Endothelial cell of umbilical vein (primary cell): ENCODE results near the gene YPEL1. TPM values are rescaled to one million over a fixed set of nuclear protein-coding genes. Genes with fewer than 3 reads are reported as not detected.

Experiments
- BruUV-seq: library from RNA; stranded (reverse); fragments of 400-500 nt; replicated peaks from 2 replicates; lab custom pipeline; 2021; lab: Mats Ljungman, UMichigan
- CTCF ChIA-PET: fragments of 300-600, 350-600 bp; sonication (Branson Sonifier 250); formaldehyde crosslinking; loops from one replicate; lab custom pipeline; 2021; ENCODE audit warnings: antibody characterized with exemption, inconsistent platforms; lab: Charles Lee
- POLR2A ChIA-PET: fragments of 300-600, 350-600 bp; sonication (Branson Sonifier 250); formaldehyde crosslinking; loops from one replicate; lab custom pipeline; 2021; ENCODE audit warnings: antibody characterized with exemption, inconsistent platforms; lab: Charles Lee
- DNase-seq: peaks from one replicate; pipeline ENCODE4 v3.0.0-alpha.2; 2011; ENCODE audit warnings: low read depth, low spot score
- FAIRE-seq: peaks from 2 replicates; lab custom pipeline; 2011; peaks lifted over from hg19 to GRCh38; lab: Jason Lieb, UNC
- H2AFZ ChIP-seq: 2 replicates; pipeline ENCODE4 v1.6.0; 2012; ENCODE audit warnings: low read depth, low read length, control low read depth, inconsistent platforms
- H3K27ac ChIP-seq: 2 replicates; pipeline ENCODE4 v1.5.1; 2011; ENCODE audit warnings: low read depth, mild to moderate bottlenecking, control low read depth, low read length, moderate library complexity; ENCODE audit not compliant: insufficient read depth
- H3K27me3 ChIP-seq, 2 experiments: 2 replicates each; pipeline versions ENCODE4 v1.6.0 to v1.6.1; 2011; ENCODE audit warnings: low read length in 2 of 2, mixed read lengths in 1 of 2; ENCODE audit not compliant: control insufficient read depth in 2 of 2, insufficient read depth in 2 of 2
- H3K36me3 ChIP-seq, 2 experiments: 2 replicates in 1 of 2; 3 replicates in 1 of 2; pipeline ENCODE4 v1.5.1; 2011; ENCODE audit warnings: low read length in 2 of 2, mild to moderate bottlenecking in 1 of 2, moderate library complexity in 1 of 2; ENCODE audit not compliant: control insufficient read depth in 2 of 2, insufficient read depth in 2 of 2; ENCODE audit errors: extremely low read depth in 1 of 2
- H3K4me1 ChIP-seq: 3 replicates; pipeline ENCODE4 v1.5.1; 2011; ENCODE audit warnings: mild to moderate bottlenecking, low read length; ENCODE audit not compliant: control insufficient read depth, insufficient read depth; ENCODE audit errors: extremely low read depth
- H3K4me2 ChIP-seq: 2 replicates; pipeline ENCODE4 v1.6.1; 2011; ENCODE audit warnings: low read length, control low read depth, mixed read lengths; ENCODE audit not compliant: insufficient read depth
- H3K4me3 ChIP-seq, 3 experiments: fragments of 200-600 bp in 1 of 3; sonication (generic), shearing (Covaris generic) in 1 of 3; replicated peaks in 1 of 3; 2 replicates each; pipeline ENCODE4 v1.5.1; 2011 to 2016; ENCODE audit warnings: control low read depth in 3 of 3, low read length in 3 of 3, mild to moderate bottlenecking in 2 of 3, inconsistent platforms in 1 of 3, low read depth in 1 of 3, moderate library complexity in 1 of 3; ENCODE audit not compliant: insufficient read depth in 1 of 3
- H3K79me2 ChIP-seq: 2 replicates; pipeline ENCODE4 v1.6.0; 2012; ENCODE audit warnings: low read length, inconsistent platforms; ENCODE audit not compliant: control insufficient read depth, insufficient read depth
- H3K9ac ChIP-seq: replicated peaks from 2 replicates; pipeline ENCODE3; 2011; ENCODE audit warnings: low read length, control low read depth; ENCODE audit not compliant: insufficient read depth; ENCODE audit errors: extremely low read depth
- H3K9me1 ChIP-seq: replicated peaks from 3 replicates; pipeline ENCODE4 v1.6.0; 2011; ENCODE audit warnings: mild to moderate bottlenecking, low read length; ENCODE audit not compliant: control insufficient read depth, insufficient read depth; ENCODE audit errors: extremely low read depth
- H3K9me3 ChIP-seq: replicated peaks from 2 replicates; pipeline ENCODE4 v1.5.1; 2012; ENCODE audit warnings: low read length, inconsistent platforms; ENCODE audit not compliant: control insufficient read depth, insufficient read depth
- H4K20me1 ChIP-seq: replicated peaks from 2 replicates; pipeline ENCODE3; 2011; ENCODE audit warnings: mild to moderate bottlenecking, low read length; ENCODE audit not compliant: control insufficient read depth, insufficient read depth; ENCODE audit errors: extremely low read depth
- CTCF ChIP-seq, 2 donors: IDR thresholded peaks; 1 replicate in 1 of 2; 2 replicates in 1 of 2; pipeline ENCODE4 v1.5.1; 2011; ENCODE audit warnings: low read length in 2 of 2, mild to moderate bottlenecking in 2 of 2, moderate library complexity in 2 of 2, control low read depth in 1 of 2, inconsistent platforms in 1 of 2, low read depth in 1 of 2; ENCODE audit not compliant: insufficient read depth in 1 of 2; ENCODE audit errors: extremely low read depth in 1 of 2
- EZH2 ChIP-seq: IDR thresholded peaks from 2 replicates; pipeline ENCODE4 v1.6.1; 2012; ENCODE audit warnings: borderline replicate concordance, low read depth, mild to moderate bottlenecking, moderate library complexity, low read length, inconsistent platforms; ENCODE audit not compliant: severe bottlenecking
- FOS ChIP-seq: IDR thresholded peaks from 2 replicates; pipeline ENCODE4 v1.6.1; 2011; ENCODE audit warnings: mild to moderate bottlenecking, low read length, moderate library complexity, borderline replicate concordance; ENCODE audit not compliant: insufficient read depth
- GATA2 ChIP-seq: IDR thresholded peaks from 2 replicates; pipeline ENCODE4 v1.7.0; 2011; ENCODE audit warnings: low read depth, mild to moderate bottlenecking, moderate library complexity, mixed read lengths, low read length; ENCODE audit not compliant: insufficient read length, insufficient read depth
- JUN ChIP-seq: IDR thresholded peaks from 2 replicates; pipeline ENCODE4 v1.6.1; 2011; ENCODE audit warnings: borderline replicate concordance, low read depth; ENCODE audit not compliant: insufficient read length, insufficient read depth
- MAX ChIP-seq: IDR thresholded peaks from 2 replicates; pipeline ENCODE4 v1.6.1; 2011; ENCODE audit not compliant: insufficient read depth, insufficient read length
- MYC ChIP-seq: IDR thresholded peaks from one replicate; pipeline ENCODE4 v1.6.1; 2011; ENCODE audit warnings: mild to moderate bottlenecking, low read depth, low read length
- POLR2A ChIP-seq: IDR thresholded peaks from 2 replicates; pipeline ENCODE4 v1.6.1; 2012; ENCODE audit warnings: low read depth, mild to moderate bottlenecking, control low read depth, low read length
- POLR2AphosphoS5 ChIP-seq: IDR thresholded peaks from 2 replicates; pipeline ENCODE4 v1.6.1; 2012; ENCODE audit warnings: low read depth, mild to moderate bottlenecking, control low read depth, low read length, moderate library complexity; ENCODE audit not compliant: insufficient read depth
- dilution Hi-C: fragments of 300-500 bp; cut with MboI; formaldehyde crosslinking; loops from one replicate; pipeline ENCODE4 v1.15.0; 2019; ENCODE audit warnings: low sequenced_read_pairs; ENCODE audit not compliant: extremely low pct_ligation_motif_present
- intact Hi-C: fragments of 100-400 bp; cut with micrococcal nuclease; formaldehyde crosslinking; loops from one replicate; pipeline ENCODE4 v1.10.0; 2022
- polyA plus RNA-seq, 4 experiments: library from polyadenylated mRNA; depleted of rRNA in 3 of 4; stranded (reverse) in 3 of 4; unstranded in 1 of 4; fragments of >200 nt; gene quantifications; 2 replicates each; pipeline versions ENCODE4 v1.2.1 to v1.2.3, GENCODE V29; 2011 to 2012; ENCODE audit warnings: missing spikeins in 1 of 4
- total RNA-seq: library from RNA; stranded (reverse); gene quantifications from 2 replicates; pipeline ENCODE4 v1.2.3, GENCODE V29; 2021

Gene YPEL1
- total and polyA plus RNA-seq, 2 donors (not counting 3 experiments of a cell fraction or from before 2014, with no cell fraction given) = 3.7 to 6.2 TPM

GRCh38 chr22:21688341-21688705 lies 47.3 kb downstream of the YPEL1 start:
- dilution Hi-C loops = no loop called here
- Histone ChIP-seq H3K27me3 (no peaks in the 10 kb centered on the region), H3K9me1 (no peaks in the 10 kb centered on the region), H3K27ac (no peak overlapping the region), H3K9me3 (no peaks in the 10 kb centered on the region), H3K4me1 (no peaks in the 10 kb centered on the region), H3K4me2 (no peak overlapping the region), H3K36me3 (peaks cover 0 to 38% of the 10 kb centered on the region in 2 experiments), H3K9ac (no peak overlapping the region), H4K20me1 (no peaks in the 10 kb centered on the region), H2AFZ (no peak overlapping the region), H3K79me2 (no peaks in the 10 kb centered on the region), H3K4me3 (no peak overlapping the region)
- ChIA-PET POLR2A (no interaction called here), CTCF (no interaction called here)
- TF ChIP-seq GATA2 (no peak), POLR2AphosphoS5 (no peak), EZH2 (no peak), MYC (no peak), CTCF (IDR thresholded peaks at IDR 0.05; ENCODE audit: extremely low read depth in 1 of 2, insufficient read depth in 1 of 2, low read depth in 1 of 2, low read length in 2 of 2) (no peak), POLR2A (no peak), MAX (no peak), JUN (no peak), FOS (no peak)
- no TSS peak for BruUV-seq
- FAIRE-seq = no peak
- intact Hi-C loops = no loop called here
- DNase-seq = no peak
